HEK293T (cell line): ENCODE measurements around the gene FNDC3B.

Source experiments
- CTCF ChIA-PET: fragments of 350-600 bp; formaldehyde crosslinking; extraction: SDS; loops from one replicate; lab custom pipeline; 2021; ENCODE audit warnings: antibody characterized with exemption, inconsistent platforms; lab: Yijun Ruan, JAX
- POLR2A ChIA-PET: fragments of 350-600 bp; formaldehyde crosslinking; extraction: SDS; loops from one replicate; lab custom pipeline; 2020; ENCODE audit warnings: antibody characterized with exemption, inconsistent platforms; lab: Yijun Ruan, JAX
- DNase-seq: peaks from one replicate; pipeline ENCODE4 v3.0.0; 2012; ENCODE audit warnings: mixed read lengths; ENCODE audit errors: extremely low spot score
- ARNT ChIP-seq: fragments of 450-650 bp; IDR thresholded peaks from 2 replicates; pipeline ENCODE4 v1.6.1; 2017; ENCODE audit warnings: mild to moderate bottlenecking
- BHLHE40 ChIP-seq: fragments of 450-650 bp; IDR thresholded peaks from 2 replicates; pipeline ENCODE4 v1.6.1; 2016; ENCODE audit warnings: mild to moderate bottlenecking, moderate library complexity, borderline replicate concordance
- CTBP1 ChIP-seq: fragments of 450-650 bp; IDR thresholded peaks from 2 replicates; pipeline ENCODE4 v1.6.1; 2016; ENCODE audit warnings: borderline replicate concordance
- ELF4 ChIP-seq: fragments of 450-650 bp; IDR thresholded peaks from 2 replicates; pipeline ENCODE4 v1.6.1; 2017; ENCODE audit warnings: antibody characterized with exemption
- FOXA1 ChIP-seq: fragments of 450-650 bp; IDR thresholded peaks from 2 replicates; pipeline ENCODE4 v1.6.1; 2016; ENCODE audit warnings: mild to moderate bottlenecking
- FOXK2 ChIP-seq: fragments of 450-650 bp; IDR thresholded peaks from 2 replicates; pipeline ENCODE4 v1.6.1; 2016; ENCODE audit warnings: mild to moderate bottlenecking
- FOXM1 ChIP-seq: fragments of 450-650 bp; IDR thresholded peaks from 2 replicates; pipeline ENCODE4 v1.6.1; 2017; ENCODE audit warnings: mild to moderate bottlenecking, borderline replicate concordance
- HDGF ChIP-seq: fragments of 450-650 bp; IDR thresholded peaks from 2 replicates; pipeline ENCODE4 v1.6.1; 2017; ENCODE audit warnings: antibody characterized with exemption, borderline replicate concordance
- L3MBTL2 ChIP-seq: fragments of 450-650 bp; conservative IDR thresholded peaks from 2 replicates; pipeline ENCODE4 v1.6.1; 2016; ENCODE audit warnings: mild to moderate bottlenecking
- LEF1 ChIP-seq: fragments of 450-650 bp; IDR thresholded peaks from 2 replicates; pipeline ENCODE4 v1.6.1; 2017; ENCODE audit warnings: mild to moderate bottlenecking, borderline replicate concordance
- NFRKB ChIP-seq: fragments of 450-650 bp; IDR thresholded peaks from 2 replicates; pipeline ENCODE4 v1.6.1; 2016; ENCODE audit warnings: mild to moderate bottlenecking, moderate library complexity
- PKNOX1 ChIP-seq: fragments of 450-650 bp; IDR thresholded peaks from 2 replicates; pipeline ENCODE4 v1.6.1; 2016
- SP1 ChIP-seq: fragments of 450-650 bp; IDR thresholded peaks from 2 replicates; pipeline ENCODE4 v1.6.1; 2017
- SUZ12 ChIP-seq: fragments of 450-650 bp; IDR thresholded peaks from 2 replicates; pipeline ENCODE4 v1.6.1; 2016; ENCODE audit warnings: mild to moderate bottlenecking
- TARDBP ChIP-seq: fragments of 450-650 bp; IDR thresholded peaks from 2 replicates; pipeline ENCODE4 v1.6.1; 2016
- ZNF384 ChIP-seq: fragments of 450-650 bp; IDR thresholded peaks from 2 replicates; pipeline ENCODE4 v1.6.1; 2016

Gene FNDC3B

GRCh38 chr3:172128858-172129257, 89.5 kb downstream of the FNDC3B start:
- CTCF ChIA-PET: interaction anchor here (0.5 to 1.0 kb wide), 2 partner anchors 10 to 11 kb away, joined by 3 read pairs; no protein-coding TSS in a partner anchor

GRCh38 chr3:172129498-172129849, 90.1 kb downstream of the FNDC3B start:
- no peak for TF ChIP-seq L3MBTL2
- no peak for TF ChIP-seq ELF4
- no peak for TF ChIP-seq BHLHE40
- TF ChIP-seq LEF1: no peak
- TF ChIP-seq CTBP1: no peak
- no peak for TF ChIP-seq SUZ12
- TF ChIP-seq SP1: no peak
- no peak for TF ChIP-seq NFRKB
- TF ChIP-seq HDGF: no peak
- TF ChIP-seq FOXM1: no peak
- TF ChIP-seq ZNF384: no peak
- no peak for DNase-seq
- ChIA-PET CTCF (interaction anchor here (0.5 to 1.0 kb wide), 2 partner anchors 10 to 11 kb away, joined by 3 read pairs; no protein-coding TSS in a partner anchor), POLR2A (interaction anchor here (0.7 kb wide), 1 partner anchor 10 kb away, joined by 3 read pairs; no protein-coding TSS in a partner anchor)

More at GRCh38 chr3:172128858-172129257, 89.5 kb downstream of the FNDC3B start:
- no peak for DNase-seq
- POLR2A ChIA-PET: no interaction called here
- no peak for TF ChIP-seq ARNT
- no peak for TF ChIP-seq NFRKB

GRCh38 chr3:172129850-172130716, 90.7 kb downstream of the FNDC3B start:
- peak; percentile 65 for DNase-seq
- CTCF ChIA-PET: no interaction called here
- no peak for TF ChIP-seq ELF4
- TF ChIP-seq ARNT: no peak
- no peak for TF ChIP-seq CTBP1
- TF ChIP-seq HDGF: no peak
- TF ChIP-seq L3MBTL2: no peak
- no peak for TF ChIP-seq BHLHE40
- no peak for TF ChIP-seq PKNOX1
- TF ChIP-seq SP1: no peak
- no peak for TF ChIP-seq FOXM1
- no peak for TF ChIP-seq TARDBP
- no peak for TF ChIP-seq LEF1
- TF ChIP-seq SUZ12: no peak
- TF ChIP-seq FOXK2: no peak
- no peak for TF ChIP-seq NFRKB
- no peak for TF ChIP-seq FOXA1
- no peak for TF ChIP-seq ZNF384
- POLR2A ChIA-PET: interaction anchor here (0.7 kb wide), 1 partner anchor 10 kb away, joined by 3 read pairs; no protein-coding TSS in a partner anchor

GRCh38 chr3:172130717-172131050, 91.3 kb downstream of the FNDC3B start:
- CTCF ChIA-PET: no interaction called here
- POLR2A ChIA-PET: no interaction called here
- no peak for TF ChIP-seq ARNT
- no peak for TF ChIP-seq NFRKB
- TF ChIP-seq ZNF384: no peak
- no peak for TF ChIP-seq HDGF
- TF ChIP-seq TARDBP: no peak
- TF ChIP-seq FOXK2: no peak
- no peak for TF ChIP-seq FOXM1
- no peak for DNase-seq

- no peak for TF ChIP-seq PKNOX1
- TF ChIP-seq FOXA1: no peak
- no peak for TF ChIP-seq SP1
- TF ChIP-seq FOXK2: no peak
- no peak for TF ChIP-seq BHLHE40
- no peak for TF ChIP-seq SUZ12
Measured at GRCh38 chr3:172131746-172132145, 92.4 kb downstream of the FNDC3B start.

GRCh38 chr3:172132159-172132586, 92.8 kb downstream of the FNDC3B start:
- CTCF ChIA-PET: no interaction called here
- TF ChIP-seq SP1: no peak
- TF ChIP-seq SUZ12: no peak
- no peak for TF ChIP-seq FOXK2
- no peak for TF ChIP-seq BHLHE40
- no peak for TF ChIP-seq CTBP1
- TF ChIP-seq ARNT: no peak
- TF ChIP-seq FOXA1: no peak
- no peak for TF ChIP-seq ELF4
- no peak for TF ChIP-seq PKNOX1
- no peak for TF ChIP-seq ZNF384
- TF ChIP-seq TARDBP: no peak
- TF ChIP-seq L3MBTL2: no peak
- DNase-seq: no peak
- POLR2A ChIA-PET: no interaction called here

More at GRCh38 chr3:172131746-172132145, 92.4 kb downstream of the FNDC3B start:
- CTCF ChIA-PET: no interaction called here
- no peak for DNase-seq
- POLR2A ChIA-PET: no interaction called here
